CD4-positive, CD25-positive, alpha-beta regulatory T cell (primary cell): ENCODE measurements around the gene CHL1. TPM values are rescaled to one million over a fixed set of nuclear protein-coding genes. Genes with fewer than 3 reads are reported as not detected.
"Not testable (repeated sequence)": the region's sequence is repeated elsewhere in the genome, so short reads cannot be mapped to it uniquely, and the experiment has no call there.

ENCODE experiments used
- ATAC-seq, 2 donors: fragments of 150-1000 bp; cut with Tn5 transposase; one replicate each; pipeline ENCODE4 v1.10.0; 2021; ENCODE audit warnings: low read depth in 2 of 2, moderate number of reproducible peaks in 2 of 2, moderate library complexity in 1 of 2
- DNase-seq, 3 donors: peaks; one replicate each; pipeline versions ENCODE4 v3.0.0 to v3.0.0-alpha.2; 2012 to 2022; ENCODE audit warnings: mixed read lengths in 1 of 3
- H3K27ac ChIP-seq: one replicate; pipeline ENCODE4 v1.7.0; 2013; ENCODE audit warnings: mild to moderate bottlenecking, low read length; ENCODE audit not compliant: insufficient read depth, poor library complexity, severe bottlenecking
- H3K27me3 ChIP-seq: one replicate; pipeline ENCODE4 v1.7.0; 2013; ENCODE audit warnings: low read length; ENCODE audit not compliant: control insufficient read depth, insufficient read depth
- H3K36me3 ChIP-seq: one replicate; pipeline ENCODE4 v1.7.0; 2013; ENCODE audit warnings: mild to moderate bottlenecking, low read length, moderate library complexity; ENCODE audit not compliant: control insufficient read depth, insufficient read depth
- H3K4me1 ChIP-seq: 2 replicates; pipeline ENCODE4 v1.7.0; 2013; ENCODE audit warnings: mild to moderate bottlenecking, low read length; ENCODE audit not compliant: insufficient read depth, control insufficient read depth, poor library complexity, severe bottlenecking
- H3K4me3 ChIP-seq: one replicate; pipeline ENCODE4 v1.7.0; 2013; ENCODE audit warnings: low read depth, mild to moderate bottlenecking, low read length, moderate library complexity
- H3K9me3 ChIP-seq, 2 experiments: 1 replicate in 1 of 2; 2 replicates in 1 of 2; pipeline ENCODE4 v1.7.0; 2013; ENCODE audit warnings: low read length in 2 of 2, mild to moderate bottlenecking in 1 of 2, moderate library complexity in 1 of 2; ENCODE audit not compliant: control insufficient read depth in 2 of 2
- H3K27ac Mint-ChIP-seq, 3 donors: one replicate each; pipeline ENCODE4 v1.8.0; 2020 to 2022; ENCODE audit warnings: mild to moderate bottlenecking in 3 of 3, mixed read lengths in 3 of 3, moderate library complexity in 2 of 3
- H3K27me3 Mint-ChIP-seq: one replicate; pipeline ENCODE4 v1.8.0; 2022; ENCODE audit warnings: mild to moderate bottlenecking, mixed read lengths
- H3K36me3 Mint-ChIP-seq: one replicate; pipeline ENCODE4 v1.8.0; 2020; ENCODE audit warnings: mixed read lengths
- H3K4me1 Mint-ChIP-seq, 4 donors: one replicate each; pipeline ENCODE4 v1.8.0; 2020 to 2022; ENCODE audit warnings: mixed read lengths in 4 of 4, mild to moderate bottlenecking in 1 of 4
- H3K4me3 Mint-ChIP-seq, 4 donors: one replicate each; pipeline ENCODE4 v1.8.0; 2020 to 2022; ENCODE audit warnings: mild to moderate bottlenecking in 4 of 4, mixed read lengths in 4 of 4, moderate library complexity in 3 of 4
- H3K9me3 Mint-ChIP-seq, 7 donors: one replicate each; pipeline ENCODE4 v1.8.0; 2020 to 2022; ENCODE audit warnings: mixed read lengths in 7 of 7, mild to moderate bottlenecking in 3 of 7, moderate library complexity in 2 of 7
- polyA plus RNA-seq, 4 donors: library from polyadenylated mRNA; unstranded; fragments of 300-500 nt; fragmentation: Illumina TruSeq; gene quantifications; one replicate each; pipeline ENCODE4 v1.2.3, GENCODE V29; 2021
- total RNA-seq: library from RNA; stranded (reverse); gene quantifications from one replicate; pipeline ENCODE4 v1.2.3, GENCODE V29; 2022

The CHL1 gene
- total and polyA plus RNA-seq, 5 donors from 2014 or later = not detected

GRCh38 chr3:359672-360071, 163.1 kb downstream of the CHL1 start:
- Mint-ChIP-seq H3K4me1 (no peaks in the 10 kb centered on the region), H3K4me3 (no peak overlapping the region), H3K9me3 (peaks cover 0 to 12% (median 6%) of the 10 kb centered on the region in 7 donors), H3K27me3 (no peaks in the 10 kb centered on the region), H3K27ac (no peak overlapping the region), H3K36me3 (no peaks in the 10 kb centered on the region)
- ATAC-seq (no peak), DNase-seq (no peak)
- H3K9me3 ChIP-seq = peaks cover 0 to 4% of the 10 kb centered on the region in 2 experiments
- no peaks in the 10 kb centered on the region for H3K4me1 ChIP-seq
- H3K4me3 ChIP-seq = no peak overlapping the region
- no peaks in the 10 kb centered on the region for H3K36me3 ChIP-seq
- no peak overlapping the region for H3K27ac ChIP-seq
- H3K27me3 ChIP-seq = no peaks in the 10 kb centered on the region

GRCh38 chr3:362681-363338, 166.2 kb downstream of the CHL1 start:
- Histone ChIP-seq H3K4me3 (no peak overlapping the region), H3K4me1 (no peaks in the 10 kb centered on the region), H3K27me3 (no peaks in the 10 kb centered on the region), H3K36me3 (no peaks in the 10 kb centered on the region), H3K9me3 (peaks cover 0 to 4% of the 10 kb centered on the region in 2 experiments), H3K27ac (no peak overlapping the region)
- H3K4me3 Mint-ChIP-seq = no peak overlapping the region
- no peaks in the 10 kb centered on the region for H3K36me3 Mint-ChIP-seq
- H3K4me1 Mint-ChIP-seq = no peaks in the 10 kb centered on the region
- no peak overlapping the region for H3K27ac Mint-ChIP-seq
- DNase-seq (no peak), ATAC-seq (no peak)
- peaks cover 0 to 11% (median 8%) of the 10 kb centered on the region in 7 donors for H3K9me3 Mint-ChIP-seq
- no peaks in the 10 kb centered on the region for H3K27me3 Mint-ChIP-seq

- Histone ChIP-seq H3K4me3 (no peak overlapping the region), H3K27me3 (no peaks in the 10 kb centered on the region), H3K4me1 (no peaks in the 10 kb centered on the region), H3K9me3 (no peaks in the 10 kb centered on the region), H3K27ac (no peak overlapping the region), H3K36me3 (no peaks in the 10 kb centered on the region)
- H3K4me1 Mint-ChIP-seq = no peaks in the 10 kb centered on the region
- H3K27ac Mint-ChIP-seq = no peak overlapping the region
- H3K36me3 Mint-ChIP-seq = no peaks in the 10 kb centered on the region
- DNase-seq (no peak), ATAC-seq (no peak)
- no peak overlapping the region for H3K4me3 Mint-ChIP-seq
- no peaks in the 10 kb centered on the region for H3K27me3 Mint-ChIP-seq
- peaks cover 0 to 23% (median 10%) of the 10 kb centered on the region in 7 donors for H3K9me3 Mint-ChIP-seq
These were observed 167.7 kb downstream of the CHL1 start for GRCh38 chr3:364287-364686.

- Histone ChIP-seq H3K36me3 (no peaks in the 10 kb centered on the region), H3K9me3 (no peaks in the 10 kb centered on the region), H3K27me3 (no peaks in the 10 kb centered on the region), H3K4me1 (no peaks in the 10 kb centered on the region), H3K4me3 (no peak overlapping the region), H3K27ac (no peak overlapping the region)
- Mint-ChIP-seq H3K36me3 (no peaks in the 10 kb centered on the region), H3K9me3 (peaks cover 4 to 21% (median 10%) of the 10 kb centered on the region in 7 donors), H3K4me3 (no peak overlapping the region), H3K4me1 (no peaks in the 10 kb centered on the region), H3K27ac (no peak overlapping the region), H3K27me3 (no peaks in the 10 kb centered on the region)
- ATAC-seq (no peak), DNase-seq (no peak)
These were observed 168.7 kb downstream of the CHL1 start for GRCh38 chr3:365268-365667.

GRCh38 chr3:366253-366652, 169.7 kb downstream of the CHL1 start:
- not testable (repeated sequence) for H3K4me3 Mint-ChIP-seq, ATAC-seq, H3K4me1 ChIP-seq, H3K27me3 ChIP-seq, H3K27ac Mint-ChIP-seq, H3K36me3 Mint-ChIP-seq, H3K36me3 ChIP-seq, DNase-seq, H3K27me3 Mint-ChIP-seq, H3K4me3 ChIP-seq, H3K9me3 ChIP-seq, H3K27ac ChIP-seq, H3K4me1 Mint-ChIP-seq
- H3K9me3 Mint-ChIP-seq = peaks cover 5 to 26% (median 11%) of the 10 kb centered on the region in 7 donors

GRCh38 chr3:373193-373779, 176.7 kb downstream of the CHL1 start:
- Histone ChIP-seq H3K4me3 (no peak overlapping the region), H3K27me3 (no peaks in the 10 kb centered on the region), H3K27ac (no peak overlapping the region), H3K36me3 (no peaks in the 10 kb centered on the region), H3K9me3 (no peaks in the 10 kb centered on the region), H3K4me1 (no peaks in the 10 kb centered on the region)
- Mint-ChIP-seq H3K4me1 (peaks cover 0 to 2% (median 0%) of the 10 kb centered on the region in 4 donors), H3K36me3 (no peaks in the 10 kb centered on the region), H3K9me3 (peaks cover 0 to 18% (median 11%) of the 10 kb centered on the region in 7 donors), H3K4me3 (no peak overlapping the region), H3K27me3 (no peaks in the 10 kb centered on the region), H3K27ac (no peak overlapping the region)
- DNase-seq (no peak), ATAC-seq (no peak)

- Histone ChIP-seq H3K27me3 (no peaks in the 10 kb centered on the region), H3K36me3 (no peaks in the 10 kb centered on the region), H3K4me1 (no peaks in the 10 kb centered on the region), H3K27ac (no peak overlapping the region), H3K9me3 (no peaks in the 10 kb centered on the region), H3K4me3 (no peak overlapping the region)
- Mint-ChIP-seq H3K4me1 (peaks cover 0 to 2% (median 0%) of the 10 kb centered on the region in 4 donors), H3K27ac (no peak overlapping the region), H3K27me3 (no peaks in the 10 kb centered on the region), H3K9me3 (peaks cover 0 to 11% (median 7%) of the 10 kb centered on the region in 7 donors), H3K36me3 (no peaks in the 10 kb centered on the region), H3K4me3 (no peak overlapping the region)
- DNase-seq = no peak
- no peak for ATAC-seq
These were observed 177.9 kb downstream of the CHL1 start for GRCh38 chr3:374459-374858.

- H3K36me3 Mint-ChIP-seq = no peaks in the 10 kb centered on the region
- H3K9me3 ChIP-seq = no peaks in the 10 kb centered on the region
- no peak overlapping the region for H3K27ac ChIP-seq
- ATAC-seq (no peak), DNase-seq (no peak)
- H3K4me3 Mint-ChIP-seq = no peak overlapping the region
- peaks cover 0 to 2% (median 0%) of the 10 kb centered on the region in 4 donors for H3K4me1 Mint-ChIP-seq
- no peak overlapping the region for H3K4me3 ChIP-seq
- H3K27me3 Mint-ChIP-seq = no peaks in the 10 kb centered on the region
- no peaks in the 10 kb centered on the region for H3K4me1 ChIP-seq
- H3K27ac Mint-ChIP-seq = no peak overlapping the region
- no peaks in the 10 kb centered on the region for H3K36me3 ChIP-seq
- H3K9me3 Mint-ChIP-seq = peaks cover 0 to 4% (median 2%) of the 10 kb centered on the region in 7 donors
- no peaks in the 10 kb centered on the region for H3K27me3 ChIP-seq
These were observed 180.6 kb downstream of the CHL1 start for GRCh38 chr3:377158-377561.
